IPS DF 4.7 (cell line): ENCODE results near the gene TIMP3.

ENCODE experiments used
- DNase-seq: peaks from one replicate; pipeline ENCODE4 v3.0.0-alpha.2; 2013; ENCODE audit warnings: low spot score; ENCODE audit errors: extremely low read depth

Gene TIMP3

GRCh38 chr22:32785321-32786026 lies 16.0 kb upstream of the TIMP3 start:
- no peak for DNase-seq

GRCh38 chr22:32786027-32786418 lies 15.5 kb upstream of the TIMP3 start:
- DNase-seq: no peak

GRCh38 chr22:32788904-32789624 lies 12.4 kb upstream of the TIMP3 start:
- no peak for DNase-seq

GRCh38 chr22:32789797-32790620 lies 11.5 kb upstream of the TIMP3 start:
- DNase-seq: no peak

- DNase-seq: no peak
Measured at GRCh38 chr22:32791056-32791455, 10.4 kb upstream of the TIMP3 start.

GRCh38 chr22:32791485-32791884 lies 10.0 kb upstream of the TIMP3 start:
- DNase-seq: no peak

GRCh38 chr22:32793589-32793988 lies 7.9 kb upstream of the TIMP3 start:
- DNase-seq: no peak

GRCh38 chr22:32794449-32795213 lies 6.9 kb upstream of the TIMP3 start:
- DNase-seq: no peak

GRCh38 chr22:32795214-32795596 lies 6.3 kb upstream of the TIMP3 start:
- no peak for DNase-seq

- DNase-seq: no peak
Measured at GRCh38 chr22:32796865-32797573, 4.5 kb upstream of the TIMP3 start.

GRCh38 chr22:32799496-32799895 lies 2.0 kb upstream of the TIMP3 start:
- no peak for DNase-seq

- no peak for DNase-seq
Measured at GRCh38 chr22:32800158-32800882, 1.2 kb upstream of the TIMP3 start.

- no peak for DNase-seq
Measured at GRCh38 chr22:32800994-32801536, 440 bp upstream of the TIMP3 start.

- no peak for DNase-seq
Measured at GRCh38 chr22:32802237-32802765, 796 bp downstream of the TIMP3 start.

- no peak for DNase-seq
Measured at GRCh38 chr22:32803020-32803737, 1.7 kb downstream of the TIMP3 start.

GRCh38 chr22:32803738-32804435 lies 2.4 kb downstream of the TIMP3 start:
- no peak for DNase-seq

GRCh38 chr22:32804531-32805360 lies 3.2 kb downstream of the TIMP3 start:
- no peak for DNase-seq
